ENCODE data around the gene DOCK4.

DNA sequence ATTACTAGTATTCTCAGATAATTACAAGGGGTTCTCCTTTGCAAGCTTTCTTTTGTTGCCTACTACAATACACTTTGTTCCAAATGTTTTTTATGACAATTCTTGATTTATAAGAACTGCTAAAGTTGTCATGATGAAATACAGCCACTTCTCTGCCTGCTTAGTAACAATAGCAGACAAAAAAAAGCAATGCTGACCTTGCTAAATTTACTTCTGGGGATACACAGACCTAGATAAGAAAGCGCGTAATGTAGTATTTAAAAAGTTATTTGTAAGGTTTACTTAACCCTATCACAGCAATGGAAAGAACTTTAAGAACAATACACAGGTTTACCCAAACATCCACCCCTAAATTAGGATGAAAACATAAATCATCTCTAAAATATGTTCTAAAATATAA is 311.1 kb downstream of the DOCK4 start:
- TF ChIP-seq, protein P1, sequence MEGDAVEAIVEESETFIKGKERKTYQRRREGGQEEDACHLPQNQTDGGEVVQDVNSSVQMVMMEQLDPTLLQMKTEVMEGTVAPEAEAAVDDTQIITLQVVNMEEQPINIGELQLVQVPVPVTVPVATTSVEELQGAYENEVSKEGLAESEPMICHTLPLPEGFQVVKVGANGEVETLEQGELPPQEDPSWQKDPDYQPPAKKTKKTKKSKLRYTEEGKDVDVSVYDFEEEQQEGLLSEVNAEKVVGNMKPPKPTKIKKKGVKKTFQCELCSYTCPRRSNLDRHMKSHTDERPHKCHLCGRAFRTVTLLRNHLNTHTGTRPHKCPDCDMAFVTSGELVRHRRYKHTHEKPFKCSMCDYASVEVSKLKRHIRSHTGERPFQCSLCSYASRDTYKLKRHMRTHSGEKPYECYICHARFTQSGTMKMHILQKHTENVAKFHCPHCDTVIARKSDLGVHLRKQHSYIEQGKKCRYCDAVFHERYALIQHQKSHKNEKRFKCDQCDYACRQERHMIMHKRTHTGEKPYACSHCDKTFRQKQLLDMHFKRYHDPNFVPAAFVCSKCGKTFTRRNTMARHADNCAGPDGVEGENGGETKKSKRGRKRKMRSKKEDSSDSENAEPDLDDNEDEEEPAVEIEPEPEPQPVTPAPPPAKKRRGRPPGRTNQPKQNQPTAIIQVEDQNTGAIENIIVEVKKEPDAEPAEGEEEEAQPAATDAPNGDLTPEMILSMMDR (IDR thresholded peaks at IDR 0.05; ENCODE audit: insufficient read depth, low read depth, low read length) = no peak
- TF ChIP-seq EZH2 (IDR thresholded peaks at IDR 0.05; ENCODE audit: insufficient read depth, low read length) = no peak
